Measurements from ENCODE around the gene ERG28.
"Not testable (repeated sequence)": the region's sequence is repeated elsewhere in the genome, so short reads cannot be mapped to it uniquely, and the experiment has no call there.

Gene ERG28

GRCh38 chr14:75697386-75697785 is 36.7 kb upstream of the ERG28 start:
- DNase-seq (ENCODE audit: insufficient read length, low spot score) (no peak), FAIRE-seq (no peak)
- TF ChIP-seq POLR2AphosphoS5 (IDR thresholded peaks at IDR 0.05; ENCODE audit: low read depth, low read length) (no peak), POU2F2 (IDR thresholded peaks at IDR 0.05; ENCODE audit: low read depth, low read length) (no peak), POLR2A (IDR thresholded peaks at IDR 0.05; ENCODE audit: low read depth, low read length) (no peak), TAF1 (IDR thresholded peaks at IDR 0.05; ENCODE audit: low read depth, low read length) (no peak), SPI1 (IDR thresholded peaks at IDR 0.05; ENCODE audit: low read depth, low read length) (no peak), PAX5 (IDR thresholded peaks at IDR 0.05; ENCODE audit: insufficient read depth, low read length, severe bottlenecking) (no peak)

GRCh38 chr14:75695025-75695424 is 34.3 kb upstream of the ERG28 start:
- FAIRE-seq; DNase-seq (ENCODE audit: insufficient read length, low spot score): not testable (repeated sequence)

GRCh38 chr14:75690010-75690409 is 29.3 kb upstream of the ERG28 start:
- FAIRE-seq (no peak), DNase-seq (ENCODE audit: insufficient read length, low spot score) (no peak)
- TF ChIP-seq POLR2A (IDR thresholded peaks at IDR 0.05; ENCODE audit: low read depth, low read length) = no peak
- no peak for TF ChIP-seq POLR2AphosphoS5 (IDR thresholded peaks at IDR 0.05; ENCODE audit: low read depth, low read length)
- TF ChIP-seq TAF1 (IDR thresholded peaks at IDR 0.05; ENCODE audit: low read depth, low read length) = no peak
- no peak for TF ChIP-seq SPI1 (IDR thresholded peaks at IDR 0.05; ENCODE audit: low read depth, low read length)
- TF ChIP-seq PAX5 (IDR thresholded peaks at IDR 0.05; ENCODE audit: insufficient read depth, low read length, severe bottlenecking) = no peak
- TF ChIP-seq POU2F2 (IDR thresholded peaks at IDR 0.05; ENCODE audit: low read depth, low read length) = no peak

- TF ChIP-seq POU2F2 (IDR thresholded peaks at IDR 0.05; ENCODE audit: low read depth, low read length) = no peak
- no peak for TF ChIP-seq PAX5 (IDR thresholded peaks at IDR 0.05; ENCODE audit: insufficient read depth, low read length, severe bottlenecking)
- no peak for TF ChIP-seq POLR2AphosphoS5 (IDR thresholded peaks at IDR 0.05; ENCODE audit: low read depth, low read length)
- no peak for TF ChIP-seq POLR2A (IDR thresholded peaks at IDR 0.05; ENCODE audit: low read depth, low read length)
- no peak for TF ChIP-seq TAF1 (IDR thresholded peaks at IDR 0.05; ENCODE audit: low read depth, low read length)
- no peak for TF ChIP-seq SPI1 (IDR thresholded peaks at IDR 0.05; ENCODE audit: low read depth, low read length)
- no peak for DNase-seq (ENCODE audit: insufficient read length, low spot score)
- FAIRE-seq = no peak
Observed at GRCh38 chr14:75689012-75689411, 28.3 kb upstream of the ERG28 start.

GRCh38 chr14:75685910-75686309 is 25.2 kb upstream of the ERG28 start:
- peak; percentile 54 for FAIRE-seq
- no peak for TF ChIP-seq PAX5 (IDR thresholded peaks at IDR 0.05; ENCODE audit: insufficient read depth, low read length, severe bottlenecking)
- no peak for TF ChIP-seq POLR2A (IDR thresholded peaks at IDR 0.05; ENCODE audit: low read depth, low read length)
- TF ChIP-seq SPI1 (IDR thresholded peaks at IDR 0.05; ENCODE audit: low read depth, low read length) = no peak
- no peak for TF ChIP-seq POU2F2 (IDR thresholded peaks at IDR 0.05; ENCODE audit: low read depth, low read length)
- TF ChIP-seq TAF1 (IDR thresholded peaks at IDR 0.05; ENCODE audit: low read depth, low read length) = no peak
- TF ChIP-seq POLR2AphosphoS5 (IDR thresholded peaks at IDR 0.05; ENCODE audit: low read depth, low read length) = no peak
- DNase-seq (ENCODE audit: insufficient read length, low spot score) = no peak

- TF ChIP-seq SPI1 (IDR thresholded peaks at IDR 0.05; ENCODE audit: low read depth, low read length) (no peak), PAX5 (IDR thresholded peaks at IDR 0.05; ENCODE audit: insufficient read depth, low read length, severe bottlenecking) (no peak), POLR2AphosphoS5 (IDR thresholded peaks at IDR 0.05; ENCODE audit: low read depth, low read length) (no peak)
- FAIRE-seq (peak; percentile 63), DNase-seq (ENCODE audit: insufficient read length, low spot score) (no peak)
Observed at GRCh38 chr14:75675265-75675960, 14.7 kb upstream of the ERG28 start.

GRCh38 chr14:75673345-75674035 is 12.8 kb upstream of the ERG28 start:
- peak; percentile 64 for FAIRE-seq
- no peak for DNase-seq (ENCODE audit: insufficient read length, low spot score)
- TF ChIP-seq TAF1 (IDR thresholded peaks at IDR 0.05; ENCODE audit: low read depth, low read length) (no peak), POU2F2 (IDR thresholded peaks at IDR 0.05; ENCODE audit: low read depth, low read length) (no peak), POLR2AphosphoS5 (IDR thresholded peaks at IDR 0.05; ENCODE audit: low read depth, low read length) (no peak), PAX5 (IDR thresholded peaks at IDR 0.05; ENCODE audit: insufficient read depth, low read length, severe bottlenecking) (no peak), POLR2A (IDR thresholded peaks at IDR 0.05; ENCODE audit: low read depth, low read length) (no peak), SPI1 (IDR thresholded peaks at IDR 0.05; ENCODE audit: low read depth, low read length) (peak; percentile 46)

GRCh38 chr14:75672605-75673192 is 12.0 kb upstream of the ERG28 start:
- DNase-seq (ENCODE audit: insufficient read length, low spot score) (no peak), FAIRE-seq (no peak)
- no peak for TF ChIP-seq PAX5 (IDR thresholded peaks at IDR 0.05; ENCODE audit: insufficient read depth, low read length, severe bottlenecking)
- no peak for TF ChIP-seq POU2F2 (IDR thresholded peaks at IDR 0.05; ENCODE audit: low read depth, low read length)
- TF ChIP-seq TAF1 (IDR thresholded peaks at IDR 0.05; ENCODE audit: low read depth, low read length) = no peak
- no peak for TF ChIP-seq POLR2AphosphoS5 (IDR thresholded peaks at IDR 0.05; ENCODE audit: low read depth, low read length)
- no peak for TF ChIP-seq SPI1 (IDR thresholded peaks at IDR 0.05; ENCODE audit: low read depth, low read length)
- TF ChIP-seq POLR2A (IDR thresholded peaks at IDR 0.05; ENCODE audit: low read depth, low read length) = no peak

- no peak for TF ChIP-seq POU2F2 (IDR thresholded peaks at IDR 0.05; ENCODE audit: low read depth, low read length)
- TF ChIP-seq POLR2A (IDR thresholded peaks at IDR 0.05; ENCODE audit: low read depth, low read length) = no peak
- no peak for TF ChIP-seq POLR2AphosphoS5 (IDR thresholded peaks at IDR 0.05; ENCODE audit: low read depth, low read length)
- no peak for TF ChIP-seq SPI1 (IDR thresholded peaks at IDR 0.05; ENCODE audit: low read depth, low read length)
- TF ChIP-seq PAX5 (IDR thresholded peaks at IDR 0.05; ENCODE audit: insufficient read depth, low read length, severe bottlenecking) = no peak
- no peak for TF ChIP-seq TAF1 (IDR thresholded peaks at IDR 0.05; ENCODE audit: low read depth, low read length)
- DNase-seq (ENCODE audit: insufficient read length, low spot score) = no peak
- FAIRE-seq = no peak
Observed at GRCh38 chr14:75667099-75667765, 6.6 kb upstream of the ERG28 start.

Data from GM12891 (cell line).